Cardiac muscle cell (in vitro differentiated cells and primary cell): ENCODE data around the gene NMUR2. TPM values are rescaled to one million over a fixed set of nuclear protein-coding genes. Genes with fewer than 3 reads are reported as not detected.

Experiments used
- DNase-seq, 2 donors: peaks; one replicate each; pipeline versions ENCODE4 v3.0.0 to v3.0.0-alpha.2; 2010 to 2017; ENCODE audit warnings: low read depth in 1 of 2, low spot score in 1 of 2
- H3K27ac ChIP-seq: fragments of 200-600 bp; sonication (generic); 2 replicates; pipeline ENCODE4 v1.5.1; 2016
- H3K27me3 ChIP-seq: fragments of 200-600 bp; sonication (generic); 2 replicates; pipeline ENCODE4 v1.6.0; 2016; ENCODE audit warnings: control low read depth
- H3K36me3 ChIP-seq: fragments of 200-600 bp; sonication (generic); 2 replicates; pipeline ENCODE4 v1.5.1; 2016; ENCODE audit warnings: control low read depth
- H3K4me1 ChIP-seq: fragments of 200-600 bp; sonication (generic); 2 replicates; pipeline ENCODE4 v1.8.1; 2017; ENCODE audit warnings: low read depth, mild to moderate bottlenecking, mixed run types
- H3K4me3 ChIP-seq: fragments of 200-600 bp; sonication (generic); 2 replicates; pipeline ENCODE4 v1.5.1; 2016; ENCODE audit warnings: mild to moderate bottlenecking
- H3K9me3 ChIP-seq: fragments of 200-600 bp; sonication (generic); 2 replicates; pipeline ENCODE4 v1.5.1; 2017; ENCODE audit warnings: low read depth, mild to moderate bottlenecking, control low read depth
- CTCF ChIP-seq: IDR thresholded peaks from 2 replicates; pipeline ENCODE4 v1.5.1; 2012; ENCODE audit warnings: low read depth, mild to moderate bottlenecking, low read length
- polyA plus RNA-seq: library from polyadenylated mRNA; unstranded; fragments of >200 nt; fragmentation: Nextera tagmentation; extraction: Ambion mirVana; gene quantifications from 2 replicates; pipeline ENCODE4 v1.2.1, GENCODE V29; 2016
- total RNA-seq: library from RNA; depleted of rRNA; stranded (reverse); fragments of >200 nt; gene quantifications from 2 replicates; pipeline ENCODE4 v1.2.3, GENCODE V29; 2016

Gene NMUR2
- total and polyA plus RNA-seq, 2 experiments from 2014 or later, result not detected

DNA sequence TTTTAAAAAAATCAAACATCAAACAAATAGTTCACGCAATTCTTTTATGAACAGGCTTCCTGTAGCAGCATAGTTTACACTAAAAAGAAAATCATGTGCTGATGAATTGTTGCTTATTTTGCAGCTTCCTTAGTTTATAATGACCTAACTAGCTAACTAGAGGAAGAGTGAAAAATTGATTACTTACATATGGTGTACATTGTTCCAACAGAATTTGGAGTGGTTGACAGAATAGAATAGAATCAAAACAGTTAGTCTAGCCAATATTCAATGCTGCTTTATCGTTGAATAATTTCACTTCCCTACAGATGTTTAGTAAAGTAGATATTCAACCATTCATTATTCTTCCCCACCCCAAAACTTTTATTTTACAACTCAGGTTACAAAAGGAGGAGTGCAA lies 4.2 kb downstream of the NMUR2 start:
- peaks cover 8% of the 10 kb centered on the region for H3K27me3 ChIP-seq
- no peak overlapping the region for H3K27ac ChIP-seq
- no peaks in the 10 kb centered on the region for H3K36me3 ChIP-seq
- no peaks in the 10 kb centered on the region for H3K9me3 ChIP-seq
- no peak overlapping the region for H3K4me3 ChIP-seq
- TF ChIP-seq CTCF, result no peak
- no peaks in the 10 kb centered on the region for H3K4me1 ChIP-seq
- no peak for DNase-seq

- Histone ChIP-seq H3K27ac (no peak overlapping the region), H3K27me3 (peaks cover 8% of the 10 kb centered on the region), H3K4me1 (no peaks in the 10 kb centered on the region), H3K4me3 (no peak overlapping the region), H3K36me3 (no peaks in the 10 kb centered on the region), H3K9me3 (no peaks in the 10 kb centered on the region)
- no peak for TF ChIP-seq CTCF
- no peak for DNase-seq
Measured at GRCh38 chr5:152397581-152397980, 7.5 kb downstream of the NMUR2 start.

DNA sequence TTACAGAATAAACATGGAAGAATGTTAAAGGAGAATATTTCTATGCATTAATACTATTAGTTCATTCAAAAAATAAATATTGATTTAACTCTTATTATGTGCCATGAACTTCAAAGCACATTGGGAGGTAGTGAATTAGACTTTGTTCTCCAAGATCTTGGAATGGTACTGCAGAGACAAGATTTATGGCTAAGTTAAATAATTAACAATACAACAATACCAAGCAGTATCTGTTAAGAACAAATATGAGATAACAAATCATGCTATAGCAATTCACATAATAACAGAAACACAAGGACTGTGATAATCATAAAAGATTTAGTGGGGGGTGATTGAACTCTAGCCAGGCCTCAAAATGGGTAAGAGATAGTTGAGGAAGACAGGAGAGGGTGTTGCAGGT lies 11.6 kb downstream of the NMUR2 start:
- Histone ChIP-seq H3K4me1 (no peaks in the 10 kb centered on the region), H3K27me3 (no peaks in the 10 kb centered on the region), H3K9me3 (no peaks in the 10 kb centered on the region), H3K27ac (no peak overlapping the region), H3K36me3 (no peaks in the 10 kb centered on the region), H3K4me3 (no peak overlapping the region)
- DNase-seq, result no peak
- no peak for TF ChIP-seq CTCF

- DNase-seq, result no peak
- no peak overlapping the region for H3K27ac ChIP-seq
- H3K36me3 ChIP-seq, result no peaks in the 10 kb centered on the region
- no peak overlapping the region for H3K4me3 ChIP-seq
- TF ChIP-seq CTCF, result no peak
- no peaks in the 10 kb centered on the region for H3K4me1 ChIP-seq
- no peaks in the 10 kb centered on the region for H3K27me3 ChIP-seq
- no peaks in the 10 kb centered on the region for H3K9me3 ChIP-seq
Measured at GRCh38 chr5:152389208-152389849, 15.8 kb downstream of the NMUR2 start.

DNA sequence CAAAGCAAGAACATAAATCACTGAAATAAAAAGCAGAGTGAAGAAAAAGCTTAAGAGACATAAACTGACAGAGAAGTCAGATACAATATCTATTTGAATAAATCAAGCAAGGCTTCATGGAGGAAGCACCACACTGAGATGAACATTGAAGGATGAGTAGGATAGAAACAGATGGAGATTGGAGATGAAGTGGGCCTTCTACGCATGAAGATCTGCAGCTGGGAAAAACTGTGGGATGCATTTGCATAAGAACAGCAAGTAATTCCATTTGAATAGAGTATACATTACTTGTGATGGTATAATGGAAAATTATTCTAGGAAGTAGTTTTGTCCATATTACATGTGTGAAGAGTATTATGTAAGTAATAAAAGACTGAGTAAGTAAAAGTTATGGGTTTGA lies 16.5 kb downstream of the NMUR2 start:
- H3K36me3 ChIP-seq, result no peaks in the 10 kb centered on the region
- no peak for DNase-seq
- H3K27me3 ChIP-seq, result no peaks in the 10 kb centered on the region
- no peak overlapping the region for H3K27ac ChIP-seq
- no peak for TF ChIP-seq CTCF
- H3K9me3 ChIP-seq, result no peaks in the 10 kb centered on the region
- H3K4me3 ChIP-seq, result no peak overlapping the region
- no peaks in the 10 kb centered on the region for H3K4me1 ChIP-seq
